HG03442 (cell line): ENCODE data around the gene OAS2.
"Not testable (repeated sequence)": the region's sequence is repeated elsewhere in the genome, so short reads cannot be mapped to it uniquely, and the experiment has no call there.

Experiments
- ATAC-seq: cut with Tn5 transposase; IDR thresholded peaks from one replicate; pipeline ENCODE4 v1.9.1; 2021; ENCODE audit warnings: mild to moderate bottlenecking, moderate library complexity; ENCODE audit not compliant: unreplicated experiment

OAS2 gene

GRCh38 chr12:112985642-112986290, 7.4 kb downstream of the OAS2 start:
- ATAC-seq: no peak

- no peak for ATAC-seq
Observed at GRCh38 chr12:112986291-112986800, 8.0 kb downstream of the OAS2 start.

GRCh38 chr12:112987561-112987960, 9.2 kb downstream of the OAS2 start:
- ATAC-seq: no peak

GRCh38 chr12:112988224-112988623, 9.9 kb downstream of the OAS2 start:
- no peak for ATAC-seq

- ATAC-seq: not testable (repeated sequence)
Observed at GRCh38 chr12:112988823-112989385, 10.6 kb downstream of the OAS2 start.

GRCh38 chr12:112989806-112990205, 11.5 kb downstream of the OAS2 start:
- ATAC-seq: no peak

- no peak for ATAC-seq
Observed at GRCh38 chr12:112992541-112993398, 14.5 kb downstream of the OAS2 start.

GRCh38 chr12:112995008-112995407, 16.7 kb downstream of the OAS2 start:
- ATAC-seq: no peak

- no peak for ATAC-seq
Observed at GRCh38 chr12:112996501-112996900, 18.2 kb downstream of the OAS2 start.

- ATAC-seq: no peak
Observed at GRCh38 chr12:112997506-112997905, 19.2 kb downstream of the OAS2 start.

- peak; percentile 84 for ATAC-seq
Observed at GRCh38 chr12:112998987-112999767, 20.9 kb downstream of the OAS2 start.

GRCh38 chr12:113000433-113000832, 22.1 kb downstream of the OAS2 start:
- ATAC-seq: no peak

- ATAC-seq: no peak
Observed at GRCh38 chr12:113002155-113002554, 23.8 kb downstream of the OAS2 start.

- no peak for ATAC-seq
Observed at GRCh38 chr12:113002676-113003075, 24.4 kb downstream of the OAS2 start.

- ATAC-seq: no peak
Observed at GRCh38 chr12:113003636-113004035, 25.3 kb downstream of the OAS2 start.

- no peak for ATAC-seq
Observed at GRCh38 chr12:113005762-113006161, 27.4 kb downstream of the OAS2 start.

GRCh38 chr12:113006206-113006605, 27.9 kb downstream of the OAS2 start:
- no peak for ATAC-seq

- ATAC-seq: no peak
Observed at GRCh38 chr12:113006641-113007040, 28.3 kb downstream of the OAS2 start.

GRCh38 chr12:113007166-113007565, 28.8 kb downstream of the OAS2 start:
- no peak for ATAC-seq

GRCh38 chr12:113010701-113011100, 32.4 kb downstream of the OAS2 start:
- no peak for ATAC-seq

GRCh38 chr12:113014565-113014964, 36.2 kb downstream of the OAS2 start:
- no peak for ATAC-seq
